ENCODE measurements around the gene MOK.
"Not testable (repeated sequence)": the region's sequence is repeated elsewhere in the genome, so short reads cannot be mapped to it uniquely, and the experiment has no call there.

Gene MOK

DNA sequence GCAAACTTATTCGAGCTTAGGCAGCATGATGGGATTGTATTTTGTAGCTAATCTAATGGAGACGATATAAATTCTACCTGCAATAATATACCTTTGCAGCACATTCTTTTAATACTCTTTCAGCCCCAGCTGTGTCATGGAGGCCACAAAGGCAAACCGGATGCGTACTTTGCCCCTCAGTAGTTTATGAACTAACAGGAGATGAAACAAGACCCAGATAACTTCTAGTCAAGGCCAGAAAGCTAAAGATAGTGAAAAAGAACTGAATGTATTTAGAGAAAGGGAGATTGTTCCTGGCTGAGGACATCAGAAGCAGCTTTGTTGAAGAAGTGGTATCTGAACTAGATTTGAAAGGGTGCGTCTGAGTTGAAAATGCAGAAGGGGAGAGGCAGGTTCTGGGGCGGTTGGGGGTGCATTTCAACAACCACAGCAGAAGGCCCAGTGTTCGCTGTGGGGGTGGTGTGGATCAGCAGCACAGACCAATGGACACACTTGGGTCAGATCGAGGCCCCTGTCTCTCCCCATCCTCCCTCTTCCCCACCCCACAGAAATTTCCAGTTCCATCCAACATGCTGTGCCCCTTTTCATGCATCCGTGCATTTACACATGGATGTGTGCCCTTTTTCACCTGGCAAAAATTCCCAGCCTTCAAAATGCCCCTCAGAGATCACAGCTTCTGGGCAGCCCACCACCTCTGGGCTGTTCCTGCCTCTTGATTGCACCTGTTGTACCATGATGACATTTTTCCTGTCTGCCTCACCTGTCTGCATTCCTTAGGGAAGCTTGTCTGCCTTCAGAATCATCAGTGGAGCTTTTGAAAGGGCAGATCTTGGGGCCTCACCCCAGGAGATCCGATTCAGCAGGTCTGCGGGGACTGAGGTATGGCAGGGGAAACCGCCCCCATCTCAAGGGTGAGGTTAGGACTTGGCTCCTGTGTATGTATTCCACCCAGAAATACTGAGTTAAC, 16.8 kb upstream of the MOK start:
- no peak for DNase-seq (ENCODE audit: low spot score)

DNA sequence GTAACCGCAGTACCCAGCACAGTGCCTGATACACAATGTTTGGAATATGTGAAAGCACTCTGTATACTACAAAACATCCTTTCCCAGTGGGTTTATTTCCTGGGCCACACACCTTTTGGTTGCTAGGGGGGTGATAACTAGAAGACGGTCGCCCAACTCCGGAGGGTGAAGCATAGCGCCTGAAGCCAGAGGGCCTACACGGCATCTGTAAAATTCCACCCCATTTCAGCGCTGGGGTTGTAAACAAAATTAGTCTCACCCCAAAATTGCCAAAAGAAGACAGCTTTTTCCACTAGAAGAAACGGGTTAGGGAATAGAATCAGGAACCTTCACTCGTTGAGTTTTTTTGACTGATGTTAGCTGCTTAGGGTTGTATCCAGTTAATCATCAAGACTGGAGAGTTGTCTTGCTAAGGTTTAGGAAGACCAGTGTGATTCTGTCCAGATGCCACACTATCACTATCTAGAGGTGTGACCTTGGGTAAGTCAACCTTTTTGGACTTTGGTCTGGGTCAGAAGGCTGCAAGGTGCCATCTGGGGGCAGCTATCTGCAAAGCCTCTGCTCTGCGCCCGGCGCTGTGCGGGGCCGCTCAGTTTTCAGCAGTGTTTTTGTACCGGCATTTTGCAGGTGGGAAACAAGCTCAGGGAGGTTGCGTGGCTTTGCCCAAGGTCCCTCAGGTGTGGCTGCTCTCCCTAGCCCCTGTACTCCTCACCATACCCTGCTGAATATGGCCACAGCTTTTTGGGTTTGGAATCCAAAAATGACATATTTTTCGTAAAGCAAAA, 15.9 kb upstream of the MOK start:
- DNase-seq (ENCODE audit: low spot score) = no peak

DNA sequence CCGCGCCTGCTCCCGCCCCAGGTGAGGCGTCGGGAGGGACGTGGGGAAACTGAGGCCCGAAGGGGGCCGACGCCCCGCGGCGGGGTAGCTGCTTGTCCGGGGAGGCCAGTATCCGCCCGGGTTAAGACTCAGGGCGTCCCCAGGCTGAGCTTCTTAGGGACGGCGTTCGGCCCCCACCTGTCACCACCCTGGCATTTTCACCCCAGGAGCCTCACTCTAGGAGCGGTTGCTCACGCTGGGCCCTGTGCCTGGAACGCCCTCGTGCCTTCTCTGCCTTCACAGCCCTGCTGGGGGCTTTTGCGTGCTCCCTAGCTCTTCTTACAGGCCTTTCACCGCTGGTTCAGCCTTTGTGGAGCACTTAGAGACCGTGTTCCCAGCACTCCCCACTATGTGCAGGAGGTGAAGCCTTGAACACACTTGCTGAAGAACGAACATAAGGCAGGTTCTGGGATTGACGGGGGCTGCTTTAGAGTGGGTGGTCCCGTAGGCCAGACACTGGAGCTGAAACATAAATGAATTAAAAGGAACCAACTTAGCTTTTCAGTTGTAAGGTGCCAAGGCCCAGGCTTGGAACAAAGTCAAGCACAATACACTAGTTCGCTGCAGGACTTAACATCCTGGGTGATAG, 15.2 kb upstream of the MOK start:
- DNase-seq (ENCODE audit: low spot score) = peak; percentile 57

DNA sequence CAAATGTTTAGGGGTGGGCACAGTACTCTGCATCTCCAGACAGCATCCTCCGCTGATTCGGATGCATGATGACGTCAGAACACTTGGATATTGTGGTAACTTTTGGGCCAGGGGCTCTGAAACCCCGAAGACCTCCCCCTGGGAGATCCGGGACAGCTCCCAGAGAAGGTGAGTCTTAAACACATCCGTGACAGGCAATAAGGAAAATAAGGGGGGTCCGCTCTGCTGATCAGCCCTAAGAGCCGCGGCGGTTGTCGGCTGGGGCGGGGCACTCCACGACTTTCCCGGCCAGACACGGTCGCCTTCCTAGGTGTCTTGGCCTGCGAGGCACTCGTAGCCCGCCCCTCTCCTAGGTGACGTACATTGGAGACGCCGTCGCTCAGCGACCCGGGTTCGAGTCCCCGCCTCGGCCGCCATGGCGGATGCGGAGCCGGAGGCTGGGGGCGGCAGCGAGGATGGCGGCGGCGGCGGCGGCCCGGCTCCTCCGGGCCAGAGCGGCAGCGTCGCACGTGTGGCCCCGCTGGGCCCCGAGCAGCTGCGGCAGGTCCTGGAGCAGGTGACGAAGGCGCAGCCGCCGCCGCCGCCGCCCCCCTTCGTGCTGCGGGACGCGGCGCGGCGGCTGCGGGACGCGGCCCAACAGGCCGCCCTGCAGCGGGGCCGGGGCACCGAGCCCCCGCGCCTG, 14.5 kb upstream of the MOK start, which contains the start of gene ZNF839:
Gene ZNF839, plus strand, starts transcription at position 396 of the 682 bp plus-strand sequence. Its CDS starts 20 bp downstream, at position 416.
- DNase-seq (ENCODE audit: low spot score) = peak; percentile 91

DNA sequence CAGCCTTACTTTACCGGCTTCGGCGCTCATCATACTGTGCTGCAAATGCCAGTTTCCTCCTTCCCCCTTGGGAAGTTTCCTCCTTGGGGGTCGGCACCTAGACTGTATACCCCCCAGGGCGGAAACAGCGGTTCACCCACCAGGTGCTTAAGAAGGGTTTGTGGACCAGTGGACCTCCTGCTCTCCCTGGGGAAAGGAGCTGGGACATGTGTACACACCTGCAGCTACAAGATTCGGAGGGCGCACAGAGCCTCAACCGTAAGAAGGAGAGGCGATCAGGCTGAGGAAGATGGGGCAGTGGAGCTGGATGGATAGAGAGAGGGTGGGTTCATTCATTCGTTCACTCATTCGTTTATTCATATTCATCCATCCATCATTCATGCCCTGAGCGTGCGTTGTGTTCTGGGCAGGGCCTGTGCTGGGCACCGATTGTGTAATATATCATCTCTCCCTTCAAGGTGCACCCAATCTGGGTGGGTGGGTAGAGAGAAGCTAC, 13.9 kb upstream of the MOK start:
- DNase-seq (ENCODE audit: low spot score) = no peak

DNA sequence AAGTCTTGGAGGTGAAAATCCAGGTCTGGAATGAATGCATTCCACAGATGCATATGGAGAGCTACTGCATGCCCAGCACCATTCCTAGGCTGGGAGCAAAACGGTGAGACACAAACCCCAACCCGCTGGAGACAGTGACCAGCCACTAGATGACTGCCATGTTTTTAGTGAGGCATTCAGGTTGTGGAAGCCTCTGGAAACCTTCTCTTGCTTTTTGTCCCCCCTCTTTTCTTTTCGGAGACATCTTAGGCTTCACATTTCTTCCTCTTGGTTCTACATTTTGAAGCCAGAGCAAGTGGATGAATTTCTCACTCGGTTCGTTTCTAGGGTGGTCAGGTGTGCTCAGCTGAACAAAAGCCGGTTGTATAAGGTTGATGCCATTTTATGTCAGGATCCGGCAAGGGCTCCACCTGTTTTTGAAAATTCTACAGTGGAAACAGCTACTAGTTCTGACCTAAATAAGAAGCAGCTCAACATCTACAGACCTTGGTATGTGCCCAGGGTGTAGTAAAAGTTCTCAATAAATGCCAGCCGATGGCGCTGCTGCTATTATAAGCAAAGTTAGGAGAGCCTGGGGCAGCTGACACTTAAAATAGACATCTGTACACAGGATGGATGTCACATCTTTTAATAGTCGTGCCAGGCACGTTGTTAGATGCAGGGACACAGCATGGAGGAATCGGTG, 12.7 kb upstream of the MOK start:
- peak; percentile 43 for DNase-seq (ENCODE audit: low spot score)

DNA sequence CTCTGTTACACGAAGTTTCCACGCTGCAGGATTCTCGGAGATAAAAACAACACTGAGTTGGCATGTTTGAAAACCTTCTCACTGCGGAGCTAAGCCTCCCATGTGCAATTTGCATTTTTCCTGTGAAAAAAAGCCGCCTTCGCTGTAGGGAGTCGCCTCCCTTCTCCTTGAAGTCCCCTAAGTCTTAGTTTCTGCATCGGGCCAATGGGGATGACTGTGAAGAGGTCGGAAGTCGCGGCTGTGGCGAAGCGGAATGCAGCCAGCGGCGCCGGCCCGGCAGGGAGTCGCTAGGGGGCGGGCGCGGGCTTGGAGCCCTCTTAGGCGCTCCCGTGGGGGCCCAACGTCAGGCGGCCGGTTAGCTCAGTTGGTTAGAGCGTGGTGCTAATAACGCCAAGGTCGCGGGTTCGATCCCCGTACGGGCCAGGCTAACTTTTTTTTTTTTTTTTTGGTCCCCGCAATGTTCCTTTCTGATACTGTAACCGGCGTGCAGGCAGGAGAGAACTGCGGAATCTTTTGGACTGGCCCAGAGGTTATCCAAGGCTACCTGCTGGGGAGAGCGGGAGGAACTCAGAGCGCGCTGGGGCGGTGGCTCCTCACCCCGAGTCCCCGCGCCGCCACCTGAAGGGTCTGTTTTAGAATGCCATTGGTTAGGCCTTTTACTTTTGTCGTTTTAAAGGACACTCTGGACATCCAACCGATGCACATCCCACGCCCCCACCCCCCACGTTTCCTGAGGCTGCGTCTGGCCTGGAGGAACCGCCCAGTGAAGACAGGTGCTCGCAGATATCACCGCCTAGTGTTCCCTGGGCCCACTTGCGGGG, 12.0 kb upstream of the MOK start:
- peak; percentile 89 for DNase-seq (ENCODE audit: low spot score)

DNA sequence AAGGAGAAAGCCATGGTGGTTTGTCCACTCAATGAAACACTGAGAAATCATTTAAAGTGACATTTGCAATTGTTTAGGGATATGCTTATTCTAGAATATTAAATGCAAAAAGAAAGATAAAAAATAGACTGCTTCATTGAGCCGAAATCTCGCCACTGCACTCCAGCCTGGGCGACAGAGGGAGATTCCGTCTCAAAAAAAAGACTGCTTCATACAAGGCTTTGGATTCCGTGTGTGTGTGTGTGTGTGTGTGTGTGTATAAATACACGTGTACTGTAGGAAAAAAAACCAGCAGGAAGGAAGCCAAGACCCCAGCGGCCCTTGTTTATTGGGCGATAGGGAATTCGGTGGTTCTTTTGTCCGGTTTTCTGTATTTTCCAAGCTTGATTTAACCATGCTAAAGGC, 11.4 kb upstream of the MOK start:
- no peak for DNase-seq (ENCODE audit: low spot score)

DNA sequence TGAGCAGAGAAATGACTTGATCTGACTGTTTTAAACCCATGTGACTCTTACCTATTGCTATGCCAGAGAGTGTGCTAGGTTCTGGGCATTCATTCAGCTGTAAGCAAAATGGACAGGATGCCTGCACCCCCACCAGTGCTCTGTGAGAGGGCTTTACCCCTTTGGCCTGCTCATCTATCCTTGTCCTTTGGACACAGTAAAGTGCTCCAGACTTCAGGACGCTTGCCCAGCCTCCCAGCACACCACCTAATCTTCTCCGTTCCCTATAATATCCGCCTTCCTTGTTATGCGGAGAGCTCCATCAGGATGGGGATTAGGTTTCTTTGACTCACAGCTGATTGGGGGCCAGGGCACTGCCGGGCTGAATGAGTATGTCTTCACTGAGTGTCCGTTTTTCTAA, 10.2 kb upstream of the MOK start:
- DNase-seq (ENCODE audit: low spot score) = no peak

DNA sequence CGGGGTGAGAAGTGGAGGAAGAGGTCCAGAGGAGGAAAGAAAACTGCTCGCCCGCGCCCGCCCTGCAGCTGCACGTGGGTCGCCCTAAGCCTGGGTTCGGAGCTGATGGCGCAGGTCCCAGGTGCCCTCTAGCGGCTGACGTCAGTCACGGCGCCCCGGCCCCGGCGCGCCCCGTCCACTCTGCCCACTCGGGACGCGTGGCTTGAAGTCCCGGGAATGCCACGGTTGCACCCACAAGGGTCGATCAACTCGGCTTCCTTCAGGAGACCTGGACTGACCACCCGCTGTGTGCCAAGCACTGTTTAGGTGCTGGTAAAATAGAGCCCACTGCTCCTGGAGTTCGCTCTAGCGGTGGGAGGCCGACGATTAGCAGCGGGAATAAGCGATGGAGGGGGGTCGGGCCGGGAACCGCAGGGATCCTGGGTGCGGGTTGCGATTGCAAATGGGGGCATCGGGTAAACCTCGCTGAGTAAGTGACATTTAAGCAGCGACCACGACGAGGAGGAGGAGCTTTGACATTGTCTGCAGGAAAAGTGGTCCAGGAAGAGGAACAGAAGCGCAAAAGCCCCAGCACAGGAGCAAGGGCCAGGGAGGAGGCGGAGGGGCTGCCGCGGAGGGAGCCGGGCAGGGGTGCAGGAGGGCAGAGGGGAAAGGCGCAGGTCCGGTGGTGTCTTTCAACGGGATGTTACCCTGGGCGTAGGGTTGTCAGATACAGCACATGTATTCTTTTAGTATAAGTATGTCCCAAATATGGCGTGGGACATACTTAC, 9.5 kb upstream of the MOK start:
- DNase-seq (ENCODE audit: low spot score) = peak; percentile 81

DNA sequence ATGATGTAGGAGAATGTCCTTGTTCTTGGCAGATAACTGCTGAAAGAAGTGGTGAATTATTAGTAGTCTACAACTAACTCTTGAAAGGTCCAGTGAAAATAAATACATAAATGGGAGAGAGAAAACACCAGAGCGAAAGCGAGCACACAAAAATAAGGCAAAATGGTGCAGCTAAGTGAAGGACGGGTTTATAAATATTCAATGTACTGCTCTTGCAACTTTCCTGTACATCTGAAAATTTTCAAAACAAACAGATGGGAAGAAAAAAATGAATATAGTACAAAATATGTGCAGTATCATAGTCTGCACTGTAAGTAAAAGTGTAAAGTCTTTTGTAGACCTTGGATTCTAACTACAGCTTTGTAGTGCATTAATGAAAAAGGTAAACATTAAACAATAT, 1.3 kb downstream of the MOK start:
- no peak for DNase-seq (ENCODE audit: low spot score)

DNA sequence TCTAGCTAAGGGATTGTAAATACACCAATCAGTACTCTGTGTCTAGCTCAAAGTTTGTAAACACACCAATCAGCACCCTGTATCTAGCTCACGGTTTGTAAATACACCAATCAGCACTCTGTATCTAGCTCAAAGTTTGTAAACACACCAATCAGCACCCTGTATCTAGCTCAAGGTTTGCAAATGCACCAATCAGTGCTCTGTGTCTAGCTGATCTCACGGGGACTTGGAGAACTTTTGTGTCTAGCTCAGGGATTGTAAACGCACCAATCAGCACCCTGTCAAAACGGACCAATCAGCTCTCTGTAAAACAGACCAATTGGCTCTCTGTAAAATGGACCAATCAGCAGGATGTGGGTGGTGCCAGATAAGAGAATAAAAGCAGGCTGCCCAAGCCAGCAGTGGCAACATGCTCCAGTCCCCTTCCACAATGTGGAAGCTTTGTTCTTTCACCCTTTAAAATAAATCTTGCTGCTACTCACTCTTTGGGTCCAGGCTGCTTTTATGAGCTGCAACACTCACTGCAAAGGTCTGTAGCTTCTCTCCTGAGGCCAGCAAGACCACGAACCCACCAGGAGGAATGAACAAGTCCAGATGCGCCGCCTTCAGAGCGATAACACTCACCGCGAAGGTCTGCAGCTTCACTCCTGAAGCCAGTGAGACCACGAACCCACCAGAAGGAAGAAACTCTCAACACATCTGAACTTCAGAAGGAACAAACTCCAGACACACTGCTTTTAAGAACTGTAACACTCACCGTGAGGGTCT, 6.5 kb downstream of the MOK start:
- not testable (repeated sequence) for DNase-seq (ENCODE audit: low spot score)

DNA sequence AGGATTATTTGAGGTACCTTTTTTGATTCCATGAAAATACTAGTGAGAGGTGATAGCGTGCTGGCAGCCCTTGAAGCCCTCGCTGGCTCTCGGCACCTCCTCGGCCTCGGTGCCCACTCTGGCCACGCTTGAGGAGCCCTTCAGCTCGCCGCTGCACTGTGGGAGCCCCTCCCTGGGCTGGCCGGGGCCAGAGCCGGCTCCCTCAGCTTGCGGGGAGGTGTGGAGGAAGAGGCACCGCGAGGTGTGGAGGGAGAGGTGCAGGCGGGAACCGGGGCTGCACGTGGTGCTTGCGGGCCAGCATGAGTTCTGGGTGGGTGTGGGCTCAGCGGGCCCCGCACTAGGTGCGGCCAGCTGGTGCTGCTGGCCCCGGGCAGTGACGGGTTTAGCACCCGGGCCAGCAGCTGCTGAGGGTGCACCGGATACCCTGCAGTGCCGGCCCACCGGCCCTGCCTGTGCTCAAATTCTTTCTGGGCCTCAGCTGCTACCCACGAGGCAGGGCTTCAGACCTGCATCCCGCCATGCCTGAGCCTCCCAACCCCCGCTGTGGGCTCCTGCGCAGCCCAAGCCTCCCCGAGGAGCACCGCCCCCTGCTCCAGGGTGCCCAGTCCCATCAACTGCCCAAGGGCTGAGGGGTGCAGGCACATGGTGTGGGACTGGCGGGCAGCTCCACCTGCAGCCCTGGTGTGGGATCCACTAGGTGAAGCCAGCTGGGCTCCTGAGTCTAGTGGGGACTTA, 7.4 kb downstream of the MOK start:
- no peak for DNase-seq (ENCODE audit: low spot score)

DNA sequence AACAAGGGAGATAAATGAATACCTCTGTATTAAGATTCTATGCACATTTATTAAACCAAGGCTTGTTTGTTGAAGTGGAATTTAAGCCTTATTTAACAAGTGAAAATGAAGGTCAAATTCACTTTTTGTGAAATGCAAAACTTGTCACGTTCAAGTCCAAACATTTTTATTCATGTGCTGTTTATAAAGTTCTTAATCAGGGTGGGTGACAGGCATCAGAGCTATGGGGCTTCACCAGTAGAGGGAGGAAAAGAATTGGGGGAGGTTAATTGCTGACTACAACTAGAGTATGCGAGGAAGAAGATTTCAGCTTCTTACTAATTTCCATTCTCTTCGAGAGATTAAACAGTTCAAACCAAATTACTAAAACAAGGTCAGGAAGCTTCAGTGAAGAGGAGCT, 9.7 kb downstream of the MOK start:
- DNase-seq (ENCODE audit: low spot score) = no peak

DNA sequence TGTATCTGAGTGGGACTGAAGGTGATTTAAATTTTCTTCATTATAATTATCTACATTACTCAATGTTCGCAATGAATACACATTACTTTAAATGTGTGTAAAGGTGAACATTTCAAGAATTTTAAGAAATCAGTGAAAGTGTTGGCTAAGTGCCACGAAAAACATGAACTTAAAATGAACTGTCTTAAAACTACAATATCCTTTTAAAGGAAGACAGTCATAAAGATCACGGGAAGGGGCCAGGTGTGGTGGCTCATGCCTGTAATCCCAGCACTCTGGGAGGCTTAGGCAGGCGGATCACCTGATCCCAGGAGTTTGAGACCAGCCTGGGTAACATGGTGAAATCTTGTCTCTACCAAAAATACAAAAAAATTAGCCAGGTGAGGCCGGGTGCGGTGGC, 11.2 kb downstream of the MOK start:
- no peak for DNase-seq (ENCODE audit: low spot score)

DNA sequence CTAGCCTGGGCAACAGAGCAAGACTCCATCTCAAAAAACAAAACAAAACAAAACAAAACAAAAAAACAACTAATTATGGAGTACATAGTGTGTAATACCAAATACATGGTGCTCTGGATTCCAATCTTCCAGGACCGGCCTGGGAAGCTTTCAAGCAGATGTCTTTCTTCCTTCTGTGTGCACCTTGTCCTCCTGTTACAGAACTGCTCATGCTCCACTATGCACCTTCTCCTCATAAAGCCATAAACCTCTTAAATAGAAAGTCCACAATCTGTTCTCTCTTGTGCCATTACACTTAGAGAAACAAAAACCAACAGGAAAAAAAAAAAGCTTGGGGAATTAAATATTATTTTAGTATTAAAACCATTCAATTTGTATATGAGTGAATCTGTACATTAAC, 12.5 kb downstream of the MOK start:
- DNase-seq (ENCODE audit: low spot score) = no peak

DNA sequence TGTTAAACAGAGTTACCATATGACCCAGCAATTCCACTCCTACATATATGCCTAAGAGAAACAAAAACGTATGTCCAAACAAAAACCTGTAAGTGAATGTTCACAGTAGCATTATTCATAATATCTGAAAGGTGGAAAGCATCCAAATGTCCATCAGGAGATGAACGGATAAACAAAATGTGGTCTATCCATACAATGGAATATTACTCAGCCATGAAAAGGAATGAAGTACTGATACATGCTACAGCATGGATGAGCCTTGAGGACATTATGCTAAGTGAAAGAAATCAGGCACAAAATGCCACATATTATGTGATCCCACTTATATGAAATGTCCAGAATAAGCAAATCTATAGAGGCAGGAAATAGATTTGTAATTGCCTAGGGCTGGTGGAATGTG, 16.8 kb downstream of the MOK start:
- DNase-seq (ENCODE audit: low spot score) = no peak

DNA sequence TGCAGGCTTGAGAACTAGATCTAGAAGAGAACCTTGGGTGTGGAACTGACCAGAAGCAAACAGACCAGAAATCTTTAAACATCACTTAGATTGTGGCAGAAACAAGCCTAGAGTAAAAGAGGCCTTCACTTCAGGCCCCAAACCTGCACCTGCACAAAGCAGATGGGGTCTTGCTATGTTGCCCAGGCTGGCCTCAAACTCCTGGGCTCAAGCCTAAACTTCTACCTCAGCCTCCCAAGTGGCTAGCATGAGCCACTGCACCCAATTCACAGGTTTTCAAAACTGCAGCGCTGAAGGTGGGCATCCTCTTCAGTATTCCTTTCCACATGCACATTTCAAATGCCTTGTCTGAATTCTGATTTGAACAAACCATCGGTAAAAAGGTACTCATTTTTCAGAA, 19.9 kb downstream of the MOK start:
- no peak for DNase-seq (ENCODE audit: low spot score)

Data from hematopoietic multipotent progenitor cell treated with erythropoietin and hydrocortisone succinate and interleukin-3 and kit ligand, for 15 days (in vitro differentiated cells).